Osteocyte (in vitro differentiated cells): Measurements from ENCODE around the gene ZHX3. TPM values are rescaled to one million over a fixed set of nuclear protein-coding genes. Genes with fewer than 3 reads are reported as not detected.

Source experiments
- DNase-seq: peaks from one replicate; pipeline ENCODE4 v3.0.0; 2021; ENCODE audit warnings: mixed read lengths; ENCODE audit not compliant: unreplicated experiment; ENCODE audit errors: extremely low spot score
- H3K27ac Mint-ChIP-seq: one replicate; pipeline ENCODE4 v1.8.0; 2021; ENCODE audit warnings: mild to moderate bottlenecking, mixed read lengths; ENCODE audit not compliant: unreplicated experiment
- H3K27me3 Mint-ChIP-seq: one replicate; pipeline ENCODE4 v1.8.0; 2021; ENCODE audit warnings: mixed read lengths; ENCODE audit not compliant: unreplicated experiment
- H3K36me3 Mint-ChIP-seq: one replicate; pipeline ENCODE4 v1.8.0; 2021; ENCODE audit warnings: mixed read lengths; ENCODE audit not compliant: unreplicated experiment
- H3K4me1 Mint-ChIP-seq: one replicate; pipeline ENCODE4 v1.8.0; 2021; ENCODE audit warnings: mixed read lengths; ENCODE audit not compliant: unreplicated experiment
- H3K4me3 Mint-ChIP-seq: one replicate; pipeline ENCODE4 v1.8.0; 2021; ENCODE audit warnings: mild to moderate bottlenecking, moderate library complexity, mixed read lengths; ENCODE audit not compliant: unreplicated experiment
- H3K9me3 Mint-ChIP-seq: one replicate; pipeline ENCODE4 v1.8.0; 2021; ENCODE audit warnings: mixed read lengths; ENCODE audit not compliant: unreplicated experiment
- total RNA-seq: library from RNA; stranded (reverse); gene quantifications from 2 replicates; pipeline ENCODE4 v1.2.1, GENCODE V29; 2021
- TF ChIP-seq, protein P1 (sequence below): fragments of 200-600 bp; sonication (generic); IDR thresholded peaks from 2 replicates; pipeline ENCODE4 v1.5.0; 2021; ENCODE audit warnings: antibody characterized with exemption, mild to moderate bottlenecking, moderate library complexity

Gene ZHX3
- total RNA-seq, 1 donor from 2014 or later: 44.5 TPM

DNA sequence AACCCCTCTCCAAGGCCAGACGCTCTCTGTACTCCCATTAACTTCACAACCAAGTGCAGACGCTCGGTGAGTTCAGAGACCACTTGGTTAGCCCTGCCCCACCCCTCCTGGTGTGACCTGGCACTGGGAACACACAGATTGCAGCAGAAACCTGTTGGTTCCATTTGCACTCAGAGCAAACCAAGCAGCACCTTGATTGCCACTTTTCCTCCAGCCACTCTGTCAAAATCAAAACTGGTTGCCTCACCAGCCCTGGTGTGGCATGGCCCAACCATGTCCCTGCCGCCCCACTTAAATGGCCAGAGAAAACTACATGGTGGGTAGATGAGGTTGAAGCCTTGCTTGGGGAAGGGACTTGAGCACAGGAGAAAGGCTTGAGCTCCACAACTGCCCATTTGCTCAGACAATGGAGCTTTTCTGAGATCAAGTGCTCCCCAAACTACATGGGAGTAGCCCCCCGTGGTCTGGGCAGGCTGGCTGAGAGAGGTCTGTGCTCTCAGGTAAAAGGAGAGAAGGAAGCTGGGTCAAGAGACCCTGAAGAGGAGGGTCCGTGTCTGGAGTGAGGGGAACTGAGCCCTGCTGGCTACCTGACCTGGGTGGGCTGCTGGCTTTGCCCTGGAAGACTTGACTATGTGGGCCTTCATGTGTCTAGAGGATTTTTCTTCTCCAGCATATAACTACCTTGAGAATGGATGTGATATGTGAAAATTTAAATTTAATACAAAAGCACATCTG, 136.8 kb downstream of the ZHX3 start:
- Mint-ChIP-seq H3K9me3 (no peaks in the 10 kb centered on the region), H3K4me1 (peaks cover 41% of the 10 kb centered on the region), H3K4me3 (no peak overlapping the region), H3K27me3 (no peaks in the 10 kb centered on the region), H3K27ac (no peak overlapping the region), H3K36me3 (peaks cover 22% of the 10 kb centered on the region)
- TF ChIP-seq, protein P1, sequence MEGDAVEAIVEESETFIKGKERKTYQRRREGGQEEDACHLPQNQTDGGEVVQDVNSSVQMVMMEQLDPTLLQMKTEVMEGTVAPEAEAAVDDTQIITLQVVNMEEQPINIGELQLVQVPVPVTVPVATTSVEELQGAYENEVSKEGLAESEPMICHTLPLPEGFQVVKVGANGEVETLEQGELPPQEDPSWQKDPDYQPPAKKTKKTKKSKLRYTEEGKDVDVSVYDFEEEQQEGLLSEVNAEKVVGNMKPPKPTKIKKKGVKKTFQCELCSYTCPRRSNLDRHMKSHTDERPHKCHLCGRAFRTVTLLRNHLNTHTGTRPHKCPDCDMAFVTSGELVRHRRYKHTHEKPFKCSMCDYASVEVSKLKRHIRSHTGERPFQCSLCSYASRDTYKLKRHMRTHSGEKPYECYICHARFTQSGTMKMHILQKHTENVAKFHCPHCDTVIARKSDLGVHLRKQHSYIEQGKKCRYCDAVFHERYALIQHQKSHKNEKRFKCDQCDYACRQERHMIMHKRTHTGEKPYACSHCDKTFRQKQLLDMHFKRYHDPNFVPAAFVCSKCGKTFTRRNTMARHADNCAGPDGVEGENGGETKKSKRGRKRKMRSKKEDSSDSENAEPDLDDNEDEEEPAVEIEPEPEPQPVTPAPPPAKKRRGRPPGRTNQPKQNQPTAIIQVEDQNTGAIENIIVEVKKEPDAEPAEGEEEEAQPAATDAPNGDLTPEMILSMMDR: no peak
- peak; percentile 59 for DNase-seq

DNA sequence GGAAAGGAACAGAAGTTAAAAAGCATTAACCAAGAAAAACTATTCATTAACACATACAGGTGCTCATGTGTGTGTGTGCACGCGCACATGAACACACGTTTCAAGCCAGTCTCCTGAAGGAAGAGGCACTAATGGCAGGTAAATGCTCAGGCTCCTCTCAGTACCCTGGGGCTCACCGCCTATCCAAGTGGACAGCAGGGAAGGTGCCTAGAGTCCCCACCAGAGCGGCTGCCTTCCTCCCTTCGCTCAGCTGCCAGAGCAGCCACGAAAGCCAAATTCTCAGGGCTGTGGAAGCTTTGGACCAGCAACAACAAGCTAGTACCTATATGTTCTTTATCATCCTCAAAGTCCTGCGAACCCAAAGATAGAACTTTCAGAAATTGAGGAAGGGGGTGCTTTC, 137.6 kb downstream of the ZHX3 start:
- TF ChIP-seq, protein P1: no peak
- H3K27ac Mint-ChIP-seq: peak overlapping the region; percentile 10
- no peaks in the 10 kb centered on the region for H3K27me3 Mint-ChIP-seq
- H3K36me3 Mint-ChIP-seq: peaks cover 22% of the 10 kb centered on the region
- no peak overlapping the region for H3K4me3 Mint-ChIP-seq
- H3K4me1 Mint-ChIP-seq: peaks cover 49% of the 10 kb centered on the region
- H3K9me3 Mint-ChIP-seq: no peaks in the 10 kb centered on the region
- peak; percentile 66 for DNase-seq

DNA sequence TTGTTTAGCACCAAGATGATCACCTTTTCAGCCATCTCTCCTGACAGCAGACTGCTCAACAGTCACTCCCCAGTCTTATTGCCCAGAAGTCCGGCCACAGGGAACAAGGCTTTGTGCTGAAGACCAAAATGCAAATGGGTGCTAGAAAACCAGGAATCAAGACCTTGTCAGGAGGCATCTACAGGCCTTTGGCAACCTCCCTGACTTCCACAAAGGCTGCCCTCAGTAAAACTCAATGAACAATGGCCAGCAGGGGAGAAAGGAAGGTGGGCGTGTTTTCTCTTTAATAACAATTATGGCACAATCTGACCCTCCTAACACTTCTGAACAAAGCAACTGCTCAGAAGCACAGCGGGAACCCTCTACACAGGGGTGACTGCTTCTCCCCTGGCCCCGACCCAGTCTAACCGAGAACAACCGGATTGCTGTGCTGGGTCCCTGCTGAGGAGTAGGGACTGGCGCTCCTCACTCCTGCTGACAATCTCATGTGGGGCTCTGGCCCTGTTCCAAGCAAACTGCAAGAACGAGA, 138.6 kb downstream of the ZHX3 start:
- Mint-ChIP-seq H3K9me3 (no peaks in the 10 kb centered on the region), H3K27ac (peak overlapping the region; percentile 87), H3K27me3 (no peaks in the 10 kb centered on the region), H3K36me3 (peaks cover 23% of the 10 kb centered on the region), H3K4me1 (peaks cover 59% of the 10 kb centered on the region), H3K4me3 (no peak overlapping the region)
- DNase-seq: peak; percentile 81
- TF ChIP-seq, protein P1: no peak

DNA sequence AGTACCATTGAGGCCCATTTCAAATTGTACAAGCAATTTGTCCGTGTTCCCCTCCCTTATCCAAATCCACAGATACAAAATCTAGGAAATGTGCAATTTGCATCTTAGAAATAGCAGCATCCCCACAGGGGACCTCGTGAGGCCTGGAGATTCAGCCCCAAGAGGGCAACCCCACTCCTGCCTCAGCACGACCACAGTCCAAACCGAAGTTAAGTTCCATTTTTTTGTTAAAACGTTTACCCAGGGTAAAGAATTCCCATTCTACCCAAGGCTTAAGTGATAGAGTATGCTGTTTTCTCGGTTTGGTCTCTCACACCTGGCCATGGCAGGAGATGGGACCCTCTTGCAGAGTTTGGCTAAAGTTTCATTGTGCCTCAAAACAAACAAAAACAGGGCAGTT, 139.0 kb downstream of the ZHX3 start:
- no peak for DNase-seq
- no peaks in the 10 kb centered on the region for H3K9me3 Mint-ChIP-seq

DNA sequence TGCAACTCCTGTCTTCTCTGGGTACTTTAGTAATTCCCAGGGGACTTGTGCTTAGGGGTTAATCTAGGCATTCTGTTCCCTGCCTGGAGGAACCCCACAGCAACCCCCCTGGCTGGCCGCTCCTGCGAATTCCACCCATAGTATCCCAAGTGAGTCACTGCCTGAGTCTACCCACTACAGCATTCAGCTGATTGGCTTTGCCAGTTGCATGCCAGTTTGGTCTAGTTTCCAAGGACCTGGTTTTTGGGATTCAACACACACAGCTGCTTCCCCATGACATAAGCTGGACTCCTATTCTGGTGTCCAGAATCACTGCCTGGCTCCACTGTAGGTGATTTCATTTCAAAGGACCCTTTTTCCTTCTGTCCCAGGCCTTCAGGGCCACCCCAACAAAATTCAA, 139.9 kb downstream of the ZHX3 start:
- H3K27me3 Mint-ChIP-seq: no peaks in the 10 kb centered on the region
- peaks cover 22% of the 10 kb centered on the region for H3K36me3 Mint-ChIP-seq
- peaks cover 67% of the 10 kb centered on the region for H3K4me1 Mint-ChIP-seq
- peak overlapping the region; percentile 87 for H3K27ac Mint-ChIP-seq
- no peaks in the 10 kb centered on the region for H3K9me3 Mint-ChIP-seq
- H3K4me3 Mint-ChIP-seq: no peak overlapping the region
- peak; percentile 87 for DNase-seq
- TF ChIP-seq, protein P1: no peak

More for the DNA sequence above, 139.0 kb downstream of the ZHX3 start:
- Mint-ChIP-seq H3K27ac (peak overlapping the region; percentile 87), H3K4me1 (peaks cover 63% of the 10 kb centered on the region), H3K4me3 (no peak overlapping the region), H3K27me3 (no peaks in the 10 kb centered on the region), H3K36me3 (peaks cover 23% of the 10 kb centered on the region)
- TF ChIP-seq, protein P1: no peak
